ENCODE data around the gene HOXC11.

Gene HOXC11

GRCh38 chr12:54002915-54003389 is 30.0 kb downstream of the HOXC11 start:
- H3K27me3 ChIP-seq (ENCODE audit: control insufficient read depth, insufficient read depth, low read length), result peaks cover 99% of the 10 kb centered on the region
- H3K27ac ChIP-seq (ENCODE audit: low read length), result no peak overlapping the region
- no peak for DNase-seq (ENCODE audit: low read depth, low spot score)
- peaks cover 1% of the 10 kb centered on the region; the same call in 1 of the 2 replicates for H3K4me1 ChIP-seq (ENCODE audit: control insufficient read depth, insufficient read depth, low read length)
- H3K36me3 ChIP-seq (ENCODE audit: control insufficient read depth, insufficient read depth, low read length), result no peaks in the 10 kb centered on the region
- no peaks in the 10 kb centered on the region for H3K9me3 ChIP-seq (ENCODE audit: control insufficient read depth, insufficient read depth, low read length)
- no CpG with 5 or more reads among the region's 19 CpGs for WGBS (ENCODE audit: insufficient coverage, insufficient read length)
- H3K4me3 ChIP-seq (ENCODE audit: low read length), result no peak overlapping the region

DNA sequence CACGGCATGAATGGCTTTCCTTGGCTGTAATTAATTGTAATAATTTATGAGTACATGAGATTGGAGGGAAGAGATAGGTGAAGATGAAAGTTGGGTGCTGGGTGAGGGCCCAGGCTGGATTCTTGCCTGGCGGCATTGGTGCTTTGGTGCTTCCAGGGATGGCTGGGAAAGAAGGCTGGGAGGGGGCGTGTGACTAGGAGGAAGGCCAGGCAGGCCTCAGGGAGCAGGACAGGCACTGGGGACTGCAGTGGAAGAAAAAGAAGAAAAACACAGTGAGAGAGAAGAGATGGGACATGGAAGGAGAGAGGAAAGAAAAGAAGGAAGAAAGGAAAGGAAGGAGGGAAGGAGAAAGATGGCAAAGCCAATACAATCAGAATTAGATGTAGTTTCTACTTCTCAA is 30.7 kb downstream of the HOXC11 start:
- Histone ChIP-seq H3K36me3 (ENCODE audit: control insufficient read depth, insufficient read depth, low read length) (no peaks in the 10 kb centered on the region), H3K27ac (ENCODE audit: low read length) (no peak overlapping the region), H3K4me3 (ENCODE audit: low read length) (no peak overlapping the region), H3K4me1 (ENCODE audit: control insufficient read depth, insufficient read depth, low read length) (peaks cover 1% of the 10 kb centered on the region; the same call in 1 of the 2 replicates), H3K9me3 (ENCODE audit: control insufficient read depth, insufficient read depth, low read length) (no peaks in the 10 kb centered on the region), H3K27me3 (ENCODE audit: control insufficient read depth, insufficient read depth, low read length) (peaks cover 98% of the 10 kb centered on the region)
- no peak for DNase-seq (ENCODE audit: low read depth, low spot score)
- WGBS (ENCODE audit: insufficient coverage, insufficient read length), result no CpG with 5 or more reads among the region's 3 CpGs

DNA sequence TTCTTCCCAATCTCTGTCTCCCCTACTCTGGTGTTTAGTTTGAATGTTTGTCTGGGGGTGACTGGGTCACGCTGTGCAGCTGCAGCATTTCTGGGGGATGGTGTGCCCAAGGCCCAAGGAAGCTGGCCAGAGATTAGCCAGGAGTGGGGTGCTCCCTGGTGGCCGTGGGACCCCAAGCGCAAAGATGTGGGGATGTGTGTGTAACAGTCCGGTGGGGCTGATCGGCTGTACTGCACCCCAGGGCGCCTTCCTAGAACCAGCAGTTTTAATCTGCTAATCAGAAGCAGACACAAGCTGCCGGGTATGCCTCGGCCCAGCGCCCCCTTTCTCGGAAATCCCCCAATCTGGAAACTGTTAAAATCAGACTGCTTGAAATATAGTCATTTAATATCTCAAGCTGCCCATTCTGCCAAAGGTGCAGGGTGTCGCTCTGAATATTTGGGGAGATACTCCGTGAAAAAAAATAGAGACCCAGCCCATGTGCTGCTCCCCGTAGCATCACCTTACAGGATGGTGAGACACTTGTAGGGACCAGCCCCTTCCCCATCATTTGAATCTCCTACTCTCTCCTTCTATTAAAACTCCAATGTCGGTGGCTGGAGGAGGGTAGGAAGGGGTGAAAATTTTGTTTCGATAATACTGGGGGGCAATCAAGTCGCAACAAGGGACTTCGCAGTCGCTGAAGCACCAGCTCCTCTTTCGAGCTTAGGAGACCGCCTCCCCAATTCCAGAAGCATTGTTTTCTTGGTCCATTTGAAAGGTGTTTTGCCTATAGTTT is 31.3 kb downstream of the HOXC11 start:
- DNase-seq (ENCODE audit: low read depth, low spot score), result no peak
- Histone ChIP-seq H3K27ac (ENCODE audit: low read length) (no peak overlapping the region), H3K9me3 (ENCODE audit: control insufficient read depth, insufficient read depth, low read length) (no peaks in the 10 kb centered on the region), H3K4me1 (ENCODE audit: control insufficient read depth, insufficient read depth, low read length) (peaks cover 1% of the 10 kb centered on the region; the same call in 1 of the 2 replicates), H3K27me3 (ENCODE audit: control insufficient read depth, insufficient read depth, low read length) (peaks cover 96% of the 10 kb centered on the region), H3K4me3 (ENCODE audit: low read length) (no peak overlapping the region), H3K36me3 (ENCODE audit: control insufficient read depth, insufficient read depth, low read length) (no peaks in the 10 kb centered on the region)
- no CpG with 5 or more reads among the region's 20 CpGs for WGBS (ENCODE audit: insufficient coverage, insufficient read length)

DNA sequence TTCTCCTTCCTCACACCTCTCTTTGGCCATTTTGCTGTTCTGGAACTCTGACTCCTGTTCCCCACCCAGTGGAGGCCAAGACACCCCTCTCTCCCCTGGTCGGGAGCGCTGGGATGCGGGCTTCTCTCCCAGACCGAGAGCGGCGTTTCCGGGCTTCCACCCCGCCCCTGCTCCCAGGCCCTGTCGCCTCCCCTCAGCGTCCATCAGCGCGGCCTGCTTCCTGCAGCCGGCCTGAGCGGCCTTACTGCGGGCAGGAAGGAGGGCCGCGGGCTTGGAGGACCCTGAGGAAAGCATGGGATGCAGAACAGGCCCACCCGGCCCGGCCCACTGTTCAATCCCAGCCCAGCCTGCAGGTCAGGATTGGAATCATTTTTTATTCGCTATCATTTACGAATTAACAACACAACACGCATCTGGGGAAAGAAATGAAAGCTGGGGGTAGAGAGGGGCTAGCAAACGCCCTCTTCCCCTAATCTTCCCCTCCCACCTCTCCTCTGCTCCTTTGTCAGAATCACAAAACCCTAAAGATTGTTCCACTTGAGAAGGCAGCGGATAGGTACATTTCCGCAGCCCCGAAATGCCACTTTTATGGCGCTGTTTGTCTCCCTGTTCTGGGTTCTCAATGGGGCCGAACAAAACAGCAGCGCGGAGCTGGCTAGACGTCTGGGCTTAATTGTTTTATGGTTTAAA is 32.1 kb downstream of the HOXC11 start:
- WGBS (ENCODE audit: insufficient coverage, insufficient read length), result no CpG with 5 or more reads among the region's 31 CpGs
- Histone ChIP-seq H3K4me1 (ENCODE audit: control insufficient read depth, insufficient read depth, low read length) (peaks cover 1% of the 10 kb centered on the region; the same call in 1 of the 2 replicates), H3K4me3 (ENCODE audit: low read length) (no peak overlapping the region), H3K27me3 (ENCODE audit: control insufficient read depth, insufficient read depth, low read length) (peaks cover 96% of the 10 kb centered on the region), H3K9me3 (ENCODE audit: control insufficient read depth, insufficient read depth, low read length) (no peaks in the 10 kb centered on the region), H3K27ac (ENCODE audit: low read length) (no peak overlapping the region), H3K36me3 (ENCODE audit: control insufficient read depth, insufficient read depth, low read length) (no peaks in the 10 kb centered on the region)
- DNase-seq (ENCODE audit: low read depth, low spot score), result no peak

- Histone ChIP-seq H3K4me3 (ENCODE audit: low read length) (no peak overlapping the region), H3K27me3 (ENCODE audit: control insufficient read depth, insufficient read depth, low read length) (peaks cover 96% of the 10 kb centered on the region), H3K4me1 (ENCODE audit: control insufficient read depth, insufficient read depth, low read length) (no peaks in the 10 kb centered on the region; the same call in 1 of the 2 replicates), H3K27ac (ENCODE audit: low read length) (no peak overlapping the region), H3K36me3 (ENCODE audit: control insufficient read depth, insufficient read depth, low read length) (no peaks in the 10 kb centered on the region), H3K9me3 (ENCODE audit: control insufficient read depth, insufficient read depth, low read length) (no peaks in the 10 kb centered on the region)
- no CpG with 5 or more reads among the region's 26 CpGs for WGBS (ENCODE audit: insufficient coverage, insufficient read length)
- no peak for DNase-seq (ENCODE audit: low read depth, low spot score)
Observed at GRCh38 chr12:54005531-54005852, 32.6 kb downstream of the HOXC11 start.

GRCh38 chr12:54005853-54006558 is 33.1 kb downstream of the HOXC11 start:
- H3K4me3 ChIP-seq (ENCODE audit: low read length), result no peak overlapping the region

DNA sequence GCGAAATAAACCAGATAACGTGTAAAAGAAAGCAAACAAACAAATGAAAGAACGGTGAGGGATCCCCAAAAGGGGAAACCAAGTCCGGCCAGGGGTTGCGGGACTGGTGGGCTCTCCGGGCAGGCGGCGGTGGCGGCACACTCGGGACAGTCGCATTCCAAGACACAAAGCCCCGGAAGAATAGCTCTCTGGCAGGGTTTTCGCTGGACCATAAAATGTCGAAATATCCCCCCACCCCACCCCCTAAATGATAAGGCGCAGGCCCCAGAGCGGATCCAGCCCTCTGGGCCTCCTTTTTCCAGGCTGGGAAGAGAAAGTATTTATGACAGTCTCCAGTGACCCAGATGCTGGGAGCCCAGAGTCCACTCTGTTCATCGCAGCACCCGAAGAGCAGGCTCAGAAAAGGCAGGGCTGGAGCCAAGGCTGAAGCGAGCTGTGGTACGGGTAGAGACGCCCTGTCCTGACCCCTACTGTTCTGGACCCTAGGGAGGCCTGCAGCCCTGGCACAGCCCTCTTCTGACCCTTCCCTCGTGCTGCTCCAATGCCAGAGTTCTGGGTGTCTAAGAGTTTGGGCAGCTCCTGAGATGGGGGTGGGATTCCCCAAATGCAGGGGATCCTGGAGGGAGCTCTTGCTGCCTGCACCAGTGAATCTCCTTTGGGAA is 33.8 kb downstream of the HOXC11 start:
- Histone ChIP-seq H3K9me3 (ENCODE audit: control insufficient read depth, insufficient read depth, low read length) (no peaks in the 10 kb centered on the region), H3K36me3 (ENCODE audit: control insufficient read depth, insufficient read depth, low read length) (no peaks in the 10 kb centered on the region), H3K4me1 (ENCODE audit: control insufficient read depth, insufficient read depth, low read length) (no peaks in the 10 kb centered on the region; the same call in 1 of the 2 replicates), H3K27me3 (ENCODE audit: control insufficient read depth, insufficient read depth, low read length) (peaks cover 96% of the 10 kb centered on the region), H3K4me3 (ENCODE audit: low read length) (no peak overlapping the region), H3K27ac (ENCODE audit: low read length) (no peak overlapping the region)
- no peak for DNase-seq (ENCODE audit: low read depth, low spot score)
- no CpG with 5 or more reads among the region's 22 CpGs for WGBS (ENCODE audit: insufficient coverage, insufficient read length)

More at GRCh38 chr12:54005853-54006558, 33.1 kb downstream of the HOXC11 start:
- H3K27ac ChIP-seq (ENCODE audit: low read length), result no peak overlapping the region
- H3K4me1 ChIP-seq (ENCODE audit: control insufficient read depth, insufficient read depth, low read length), result no peaks in the 10 kb centered on the region; the same call in 1 of the 2 replicates
- no CpG with 5 or more reads among the region's 39 CpGs for WGBS (ENCODE audit: insufficient coverage, insufficient read length)
- no peak for DNase-seq (ENCODE audit: low read depth, low spot score)
- no peaks in the 10 kb centered on the region for H3K36me3 ChIP-seq (ENCODE audit: control insufficient read depth, insufficient read depth, low read length)
- no peaks in the 10 kb centered on the region for H3K9me3 ChIP-seq (ENCODE audit: control insufficient read depth, insufficient read depth, low read length)
- H3K27me3 ChIP-seq (ENCODE audit: control insufficient read depth, insufficient read depth, low read length), result peaks cover 96% of the 10 kb centered on the region

DNA sequence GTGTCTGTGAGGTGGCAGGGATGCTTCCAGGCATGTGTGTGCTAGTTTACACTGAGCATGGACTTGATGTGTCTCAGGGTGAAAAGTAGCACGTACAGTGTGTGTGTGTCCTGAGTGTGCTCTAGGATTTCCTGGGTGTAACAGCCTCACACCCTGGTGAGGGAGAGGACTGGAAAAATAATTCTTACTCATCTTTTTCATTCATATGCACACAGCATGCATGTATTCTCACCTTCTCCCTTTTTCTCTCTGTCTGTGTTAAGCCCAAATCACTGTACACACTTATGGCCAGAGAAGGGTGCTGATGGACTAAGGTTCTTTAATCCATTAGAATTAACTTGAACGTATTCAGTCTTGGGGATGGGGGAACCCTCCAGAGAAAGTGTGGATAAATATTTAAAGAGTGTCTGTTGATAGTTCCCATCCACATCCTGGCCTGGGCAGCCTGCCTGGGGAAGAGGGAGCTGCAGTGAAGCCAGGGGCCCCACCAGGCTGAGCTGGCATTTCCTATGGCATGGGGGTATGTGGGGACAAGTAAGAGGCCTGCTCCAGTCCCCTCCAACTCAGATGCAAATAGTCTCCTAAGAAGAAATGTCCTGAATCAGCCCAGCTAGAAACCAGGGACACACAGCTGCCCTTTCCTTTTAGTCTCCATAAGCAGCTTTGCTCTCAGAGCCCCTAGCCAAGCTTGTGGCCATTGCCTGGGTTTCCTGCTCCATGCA is 34.8 kb downstream of the HOXC11 start:
- Histone ChIP-seq H3K9me3 (ENCODE audit: control insufficient read depth, insufficient read depth, low read length) (no peaks in the 10 kb centered on the region), H3K27ac (ENCODE audit: low read length) (no peak overlapping the region), H3K36me3 (ENCODE audit: control insufficient read depth, insufficient read depth, low read length) (no peaks in the 10 kb centered on the region), H3K4me1 (ENCODE audit: control insufficient read depth, insufficient read depth, low read length) (no peaks in the 10 kb centered on the region; the same call in 1 of the 2 replicates), H3K27me3 (ENCODE audit: control insufficient read depth, insufficient read depth, low read length) (peaks cover 93% of the 10 kb centered on the region), H3K4me3 (ENCODE audit: low read length) (no peak overlapping the region)
- WGBS (ENCODE audit: insufficient coverage, insufficient read length), result no CpG with 5 or more reads among the region's 2 CpGs
- no peak for DNase-seq (ENCODE audit: low read depth, low spot score)

- DNase-seq (ENCODE audit: low read depth, low spot score), result no peak
- Histone ChIP-seq H3K4me1 (ENCODE audit: control insufficient read depth, insufficient read depth, low read length) (no peaks in the 10 kb centered on the region; the same call in 1 of the 2 replicates), H3K27me3 (ENCODE audit: control insufficient read depth, insufficient read depth, low read length) (peaks cover 93% of the 10 kb centered on the region), H3K9me3 (ENCODE audit: control insufficient read depth, insufficient read depth, low read length) (no peaks in the 10 kb centered on the region), H3K27ac (ENCODE audit: low read length) (no peak overlapping the region), H3K36me3 (ENCODE audit: control insufficient read depth, insufficient read depth, low read length) (no peaks in the 10 kb centered on the region), H3K4me3 (ENCODE audit: low read length) (no peak overlapping the region)
- WGBS (ENCODE audit: insufficient coverage, insufficient read length), result no CpG with 5 or more reads among the region's 2 CpGs
Observed at GRCh38 chr12:54008260-54008552, 35.3 kb downstream of the HOXC11 start.
